Right lobe of liver (tissue), 4 donors: Measurements from ENCODE around the gene TLE1.

ENCODE experiments used
- CTCF ChIP-seq, 4 donors: fragments of 200-600 bp in 3 of 4; fragments of 450-650 bp in 1 of 4; IDR thresholded peaks; one replicate each; pipeline versions ENCODE4 v1.5.1 to v1.8.0; 2016 to 2022; ENCODE audit warnings: antibody characterized with exemption in 4 of 4, mild to moderate bottlenecking in 2 of 4
- POLR2A ChIP-seq: fragments of 450-650 bp; IDR thresholded peaks from one replicate; pipeline ENCODE4 v1.6.1; 2017; ENCODE audit warnings: antibody characterized with exemption, mild to moderate bottlenecking
- donor health status: DM: no; HTN: no; CAD: no.
- donor health status: DM: no; HTN: no; CAD: no.
- donor health status: DM: no; HTN: yes; CAD: no.

DNA sequence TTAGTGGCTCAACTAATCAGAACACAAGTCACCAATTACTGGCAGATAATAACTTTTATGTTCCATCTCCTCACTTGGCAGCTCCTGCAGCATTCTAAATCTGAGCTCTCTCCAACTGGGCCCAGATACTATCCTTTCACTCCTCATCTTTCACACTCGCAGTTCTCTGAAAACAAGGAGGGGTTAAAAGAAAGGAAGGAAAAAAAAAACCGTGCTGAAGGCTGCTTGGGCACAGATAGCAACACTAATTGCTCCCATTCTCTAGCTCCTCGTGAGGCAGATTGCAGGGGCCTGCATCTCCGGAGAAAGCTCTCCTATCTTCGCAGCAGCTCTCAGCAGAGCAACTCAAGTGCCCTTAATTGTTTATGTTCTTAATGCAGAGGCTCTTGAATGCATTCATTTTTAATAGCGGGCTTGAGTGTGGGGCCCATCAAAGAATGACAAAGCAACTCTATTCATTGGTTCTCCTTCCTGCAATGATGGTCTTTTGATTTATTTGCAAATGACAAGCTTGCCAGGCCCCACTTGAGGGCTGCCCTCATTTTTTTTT lies 23.9 kb downstream of the TLE1 start:
- TF ChIP-seq POLR2A (no peak), CTCF (IDR thresholded peaks at IDR 0.05) (no peak)
